MCF 10A (cell line): Measurements from ENCODE around the gene RABGAP1L. TPM values are rescaled to one million over a fixed set of nuclear protein-coding genes. Genes with fewer than 3 reads are reported as not detected.
"Not testable (repeated sequence)": the region's sequence is repeated elsewhere in the genome, so short reads cannot be mapped to it uniquely, and the experiment has no call there.

Source experiments
- BruUV-seq: library from RNA; stranded (reverse); fragments of 400-500 nt; replicated peaks from 2 replicates; lab custom pipeline; 2021; lab: Mats Ljungman, UMichigan
- CTCF ChIA-PET: fragments of 300-600 bp; sonication (Branson Sonifier 250); formaldehyde crosslinking; extraction: SDS; loops from one replicate; lab custom pipeline; 2021; ENCODE audit warnings: antibody characterized with exemption, inconsistent platforms; lab: Yijun Ruan, JAX
- POLR2A ChIA-PET: fragments of 300-600, 350-650 bp; sonication (Branson Sonifier 250); formaldehyde crosslinking; extraction: SDS; loops from one replicate; lab custom pipeline; 2020; ENCODE audit warnings: antibody characterized with exemption, inconsistent platforms; lab: Yijun Ruan, JAX
- DNase-seq: peaks from one replicate; pipeline ENCODE4 v3.0.0-alpha.2; 2018; ENCODE audit not compliant: unreplicated experiment
- H3K27ac Mint-ChIP-seq: one replicate; pipeline ENCODE4 v1.8.0; 2022; ENCODE audit warnings: mild to moderate bottlenecking, low read depth, mixed read lengths; ENCODE audit not compliant: unreplicated experiment
- H3K27me3 Mint-ChIP-seq: one replicate; pipeline ENCODE4 v1.8.0; 2022; ENCODE audit warnings: mixed read lengths; ENCODE audit not compliant: insufficient read depth, unreplicated experiment
- H3K36me3 Mint-ChIP-seq: one replicate; pipeline ENCODE4 v1.8.0; 2022; ENCODE audit warnings: mild to moderate bottlenecking, moderate library complexity, mixed read lengths; ENCODE audit not compliant: insufficient read depth, unreplicated experiment
- H3K4me1 Mint-ChIP-seq: one replicate; pipeline ENCODE4 v1.8.0; 2022; ENCODE audit warnings: mixed read lengths; ENCODE audit not compliant: insufficient read depth, unreplicated experiment
- H3K4me3 Mint-ChIP-seq: one replicate; pipeline ENCODE4 v1.8.0; 2022; ENCODE audit warnings: mild to moderate bottlenecking, moderate library complexity, mixed read lengths; ENCODE audit not compliant: unreplicated experiment
- H3K9me3 Mint-ChIP-seq: one replicate; pipeline ENCODE4 v1.8.0; 2022; ENCODE audit warnings: mixed read lengths; ENCODE audit not compliant: unreplicated experiment
- CTCF ChIP-seq: fragments of 200-600 bp; IDR thresholded peaks from one replicate; pipeline ENCODE4 v1.8.0; 2022; ENCODE audit warnings: antibody characterized with exemption, mild to moderate bottlenecking; ENCODE audit not compliant: unreplicated experiment
- intact Hi-C: fragments of 100-400 bp; cut with micrococcal nuclease; formaldehyde crosslinking; loops from 2 replicates; pipeline ENCODE4 v1.14.1; 2022
- total RNA-seq: library from RNA; stranded (reverse); gene quantifications from 2 replicates; pipeline ENCODE4 v1.2.3, GENCODE V29; 2022

The RABGAP1L gene
- total RNA-seq, 1 experiment from 2014 or later, result 18.2 TPM

- TF ChIP-seq CTCF, result no peak
- H3K4me3 Mint-ChIP-seq, result no peak overlapping the region
- H3K27ac Mint-ChIP-seq, result no peak overlapping the region
- peaks cover 29% of the 10 kb centered on the region for H3K9me3 Mint-ChIP-seq
- no peaks in the 10 kb centered on the region for H3K4me1 Mint-ChIP-seq
- no TSS peak for BruUV-seq
- DNase-seq, result no peak
- ChIA-PET POLR2A (no interaction called here), CTCF (interaction anchor here (0.6 to 1.1 kb wide), 4 partner anchors 15 to 189 kb away, joined by 3 to 11 read pairs (median 3); no protein-coding TSS in a partner anchor)
- intact Hi-C loops, result no loop called here
- no peaks in the 10 kb centered on the region for H3K36me3 Mint-ChIP-seq
- no peaks in the 10 kb centered on the region for H3K27me3 Mint-ChIP-seq
Observed at GRCh38 chr1:174531751-174532150, 372.4 kb downstream of the RABGAP1L start.

GRCh38 chr1:174534789-174535188, 375.5 kb downstream of the RABGAP1L start:
- ChIA-PET CTCF (interaction anchor here (0.8 kb wide), 1 partner anchor 427 kb away, joined by 4 read pairs; no protein-coding TSS in a partner anchor), POLR2A (interaction anchor here (0.7 kb wide), 1 partner anchor 128 kb away, joined by 3 read pairs; no protein-coding TSS in a partner anchor)
- peaks cover 29% of the 10 kb centered on the region for H3K9me3 Mint-ChIP-seq
- TF ChIP-seq CTCF, result no peak
- H3K4me3 Mint-ChIP-seq, result no peak overlapping the region
- no TSS peak for BruUV-seq
- H3K4me1 Mint-ChIP-seq, result no peaks in the 10 kb centered on the region
- intact Hi-C loops, result no loop called here
- H3K27ac Mint-ChIP-seq, result no peak overlapping the region
- DNase-seq, result no peak
- H3K27me3 Mint-ChIP-seq, result no peaks in the 10 kb centered on the region
- no peaks in the 10 kb centered on the region for H3K36me3 Mint-ChIP-seq

- no peaks in the 10 kb centered on the region for H3K4me1 Mint-ChIP-seq
- no TSS peak for BruUV-seq
- ChIA-PET POLR2A (interaction anchor here (0.7 kb wide), 1 partner anchor 128 kb away, joined by 3 read pairs; no protein-coding TSS in a partner anchor), CTCF (interaction anchor here (0.8 kb wide), 1 partner anchor 427 kb away, joined by 4 read pairs; no protein-coding TSS in a partner anchor)
- no peak for DNase-seq
- no peak for TF ChIP-seq CTCF
- H3K36me3 Mint-ChIP-seq, result no peaks in the 10 kb centered on the region
- H3K9me3 Mint-ChIP-seq, result peaks cover 29% of the 10 kb centered on the region
- no peaks in the 10 kb centered on the region for H3K27me3 Mint-ChIP-seq
- intact Hi-C loops, result no loop called here
- H3K27ac Mint-ChIP-seq, result no peak overlapping the region
- no peak overlapping the region for H3K4me3 Mint-ChIP-seq
Observed at GRCh38 chr1:174535207-174535606, 375.9 kb downstream of the RABGAP1L start.

- intact Hi-C loops, H3K27ac Mint-ChIP-seq, DNase-seq, H3K4me1 Mint-ChIP-seq, POLR2A ChIA-PET, BruUV-seq, H3K4me3 Mint-ChIP-seq, H3K36me3 Mint-ChIP-seq, H3K27me3 Mint-ChIP-seq: not testable (repeated sequence)
- CTCF ChIA-PET, result interaction anchor here (1.1 kb wide), 1 partner anchor 15 kb away, joined by 3 read pairs; no protein-coding TSS in a partner anchor
- peaks cover 23% of the 10 kb centered on the region for H3K9me3 Mint-ChIP-seq
Observed at GRCh38 chr1:174543421-174543820, 384.1 kb downstream of the RABGAP1L start.
